Activated CD8-positive, alpha-beta memory T cell treated with anti-CD3 and anti-CD28 coated beads for 48 hours (primary cell): ENCODE data around the gene TM6SF1.
"Not testable (repeated sequence)": the region's sequence is repeated elsewhere in the genome, so short reads cannot be mapped to it uniquely, and the experiment has no call there.

Experiments used
- DNase-seq, 3 experiments: peaks; one replicate each; pipeline ENCODE4 v3.0.0-alpha.2; 2020; ENCODE audit warnings: low read depth in 2 of 3, low spot score in 2 of 3

The TM6SF1 gene

GRCh38 chr15:83106994-83107840, at the start of gene TM6SF1:
TM6SF1 (plus strand) TSS chr15:83107645; CDS start chr15:83107681, 36 bp downstream.
- no peak for DNase-seq

- no peak for DNase-seq
Observed at GRCh38 chr15:83057696-83058376, 49.6 kb upstream of the TM6SF1 start.

- DNase-seq: no peak
Observed at GRCh38 chr15:83061680-83062079, 45.8 kb upstream of the TM6SF1 start.

- no peak for DNase-seq
Observed at GRCh38 chr15:83062768-83063180, 44.7 kb upstream of the TM6SF1 start.

- no peak for DNase-seq
Observed at GRCh38 chr15:83063551-83063950, 43.9 kb upstream of the TM6SF1 start.

- no peak for DNase-seq
Observed at GRCh38 chr15:83064859-83065258, 42.6 kb upstream of the TM6SF1 start.

- DNase-seq: no peak
Observed at GRCh38 chr15:83065431-83065830, 42.0 kb upstream of the TM6SF1 start.

GRCh38 chr15:83066034-83066733, 41.3 kb upstream of the TM6SF1 start:
- DNase-seq: no peak

- peak; percentile 65 to 82 (median 72) for DNase-seq
Observed at GRCh38 chr15:83066734-83067637, 40.5 kb upstream of the TM6SF1 start, which contains the start of gene BTBD1. BTBD1 (minus strand) TSS chr15:83067252; CDS start chr15:83067151, 101 bp downstream.

- no peak for DNase-seq
Observed at GRCh38 chr15:83067638-83067962, 39.8 kb upstream of the TM6SF1 start.

- DNase-seq: no peak
Observed at GRCh38 chr15:83068054-83068453, 39.4 kb upstream of the TM6SF1 start.

GRCh38 chr15:83069211-83069642, 38.2 kb upstream of the TM6SF1 start:
- peak in 1 of 3 experiments; percentile 15 for DNase-seq

- no peak for DNase-seq
Observed at GRCh38 chr15:83077491-83078230, 29.8 kb upstream of the TM6SF1 start.

- DNase-seq: no peak
Observed at GRCh38 chr15:83078712-83079111, 28.7 kb upstream of the TM6SF1 start.

- no peak for DNase-seq
Observed at GRCh38 chr15:83081256-83082014, 26.0 kb upstream of the TM6SF1 start.

GRCh38 chr15:83082730-83083386, 24.6 kb upstream of the TM6SF1 start:
- DNase-seq: no peak

GRCh38 chr15:83085461-83085860, 22.0 kb upstream of the TM6SF1 start:
- DNase-seq: not testable (repeated sequence)

GRCh38 chr15:83085864-83086552, 21.4 kb upstream of the TM6SF1 start:
- DNase-seq: not testable (repeated sequence)
